ENCODE measurements around the gene RNF141.

The RNF141 gene

GRCh38 chr11:10522921-10523320, 18.1 kb downstream of the RNF141 start:
- no peak for DNase-seq (ENCODE audit: low spot score)

GRCh38 chr11:10522276-10522675, 18.7 kb downstream of the RNF141 start:
- peak; percentile 53 for DNase-seq (ENCODE audit: low spot score)

GRCh38 chr11:10520562-10520961, 20.4 kb downstream of the RNF141 start:
- DNase-seq (ENCODE audit: low spot score), result no peak

- DNase-seq (ENCODE audit: low spot score), result no peak
These were observed 21.4 kb downstream of the RNF141 start for GRCh38 chr11:10519630-10520029.

GRCh38 chr11:10518891-10519290, 22.1 kb downstream of the RNF141 start:
- DNase-seq (ENCODE audit: low spot score), result peak; percentile 50

GRCh38 chr11:10518123-10518522, 22.9 kb downstream of the RNF141 start:
- no peak for DNase-seq (ENCODE audit: low spot score)

- DNase-seq (ENCODE audit: low spot score), result no peak
These were observed 25.6 kb downstream of the RNF141 start for GRCh38 chr11:10515418-10515817.

- DNase-seq (ENCODE audit: low spot score), result no peak
These were observed 26.3 kb downstream of the RNF141 start for GRCh38 chr11:10514709-10515108.

GRCh38 chr11:10514202-10514601, 26.8 kb downstream of the RNF141 start:
- DNase-seq (ENCODE audit: low spot score), result no peak

- DNase-seq (ENCODE audit: low spot score), result no peak
These were observed 29.8 kb downstream of the RNF141 start for GRCh38 chr11:10511181-10511621.

- no peak for DNase-seq (ENCODE audit: low spot score)
These were observed 35.0 kb downstream of the RNF141 start for GRCh38 chr11:10506008-10506370.

- DNase-seq (ENCODE audit: low spot score), result no peak
These were observed 35.5 kb downstream of the RNF141 start for GRCh38 chr11:10505278-10506007.

GRCh38 chr11:10504490-10504889, 36.5 kb downstream of the RNF141 start:
- DNase-seq (ENCODE audit: low spot score), result no peak

GRCh38 chr11:10503777-10504480, 37.1 kb downstream of the RNF141 start:
- DNase-seq (ENCODE audit: low spot score), result peak; percentile 51

- no peak for DNase-seq (ENCODE audit: low spot score)
These were observed 37.8 kb downstream of the RNF141 start for GRCh38 chr11:10503221-10503620.

- DNase-seq (ENCODE audit: low spot score), result peak; percentile 49
These were observed 38.2 kb downstream of the RNF141 start for GRCh38 chr11:10502770-10503169.

GRCh38 chr11:10502065-10502680, 38.8 kb downstream of the RNF141 start:
- DNase-seq (ENCODE audit: low spot score), result no peak

- DNase-seq (ENCODE audit: low spot score), result no peak
These were observed 40.0 kb downstream of the RNF141 start for GRCh38 chr11:10500757-10501684.

GRCh38 chr11:10499874-10500601, 40.9 kb downstream of the RNF141 start:
- no peak for DNase-seq (ENCODE audit: low spot score)

- no peak for DNase-seq (ENCODE audit: low spot score)
These were observed 41.5 kb downstream of the RNF141 start for GRCh38 chr11:10499452-10499851.

Data from Ammon's horn (tissue), 1 donor.